Activated CD8-positive, alpha-beta memory T cell treated with anti-CD3 and anti-CD28 coated beads for 24 hours (primary cell): ENCODE data around the gene CELF1.

Experiments used
- DNase-seq: peaks from one replicate; pipeline ENCODE4 v3.0.0-alpha.2; 2020

Gene CELF1

GRCh38 chr11:47443028-47443700 lies 109.8 kb downstream of the CELF1 start:
- no peak for DNase-seq

- DNase-seq, result no peak
Measured at GRCh38 chr11:47442514-47442913, 110.4 kb downstream of the CELF1 start.

- DNase-seq, result no peak
Measured at GRCh38 chr11:47441421-47441820, 111.5 kb downstream of the CELF1 start.

- DNase-seq, result no peak
Measured at GRCh38 chr11:47440054-47440476, 112.9 kb downstream of the CELF1 start.

- no peak for DNase-seq
Measured at GRCh38 chr11:47438721-47439120, 114.2 kb downstream of the CELF1 start.

- DNase-seq, result no peak
Measured at GRCh38 chr11:47437746-47438418, 115.0 kb downstream of the CELF1 start.

GRCh38 chr11:47437218-47437745 lies 115.7 kb downstream of the CELF1 start:
- DNase-seq, result no peak

- no peak for DNase-seq
Measured at GRCh38 chr11:47436726-47437125, 116.2 kb downstream of the CELF1 start.

GRCh38 chr11:47435687-47436086 lies 117.2 kb downstream of the CELF1 start:
- no peak for DNase-seq

- DNase-seq, result no peak
Measured at GRCh38 chr11:47434011-47434786, 118.7 kb downstream of the CELF1 start.

- no peak for DNase-seq
Measured at GRCh38 chr11:47433157-47433556, 119.8 kb downstream of the CELF1 start.

GRCh38 chr11:47431356-47432083 lies 121.4 kb downstream of the CELF1 start:
- no peak for DNase-seq

GRCh38 chr11:47430524-47430923 lies 122.4 kb downstream of the CELF1 start:
- DNase-seq, result no peak

- peak; percentile 100 for DNase-seq
Measured at GRCh38 chr11:47426062-47426956, 126.6 kb downstream of the CELF1 start, which contains the start of gene PSMC3. Gene PSMC3 (minus strand): TSS chr11:47426439. CDS start chr11:47426279, 160 bp downstream.

GRCh38 chr11:47425611-47426010 lies 127.3 kb downstream of the CELF1 start:
- no peak for DNase-seq

- DNase-seq, result no peak
Measured at GRCh38 chr11:47418454-47419259, 134.3 kb downstream of the CELF1 start.

- no peak for DNase-seq
Measured at GRCh38 chr11:47417712-47418111, 135.2 kb downstream of the CELF1 start.

GRCh38 chr11:47415949-47416472 lies 136.9 kb downstream of the CELF1 start:
- DNase-seq, result no peak
